GM12874 (cell line): ENCODE results near the gene NFIA.

Source experiments
- CTCF ChIP-seq: IDR thresholded peaks from 2 replicates; pipeline ENCODE4 v1.5.1; 2011; ENCODE audit warnings: low read depth, mild to moderate bottlenecking, control low read depth, low read length, moderate library complexity; ENCODE audit not compliant: insufficient read depth

The NFIA gene

GRCh38 chr1:61332196-61332753, 249.9 kb downstream of the NFIA start:
- TF ChIP-seq CTCF = no peak

GRCh38 chr1:61332796-61333195, 250.4 kb downstream of the NFIA start:
- TF ChIP-seq CTCF = no peak

GRCh38 chr1:61334718-61335589, 252.6 kb downstream of the NFIA start:
- no peak for TF ChIP-seq CTCF

- TF ChIP-seq CTCF = no peak
Observed at GRCh38 chr1:61337037-61337436, 254.7 kb downstream of the NFIA start.

- no peak for TF ChIP-seq CTCF
Observed at GRCh38 chr1:61337441-61337951, 255.1 kb downstream of the NFIA start.

GRCh38 chr1:61337981-61338848, 255.9 kb downstream of the NFIA start:
- no peak for TF ChIP-seq CTCF

- TF ChIP-seq CTCF = no peak
Observed at GRCh38 chr1:61338899-61339298, 256.5 kb downstream of the NFIA start.
